DMS53 treated with DMSO at 0.1 percent for 48 hours (cell line): ENCODE data around the gene XRCC6.
"Not testable (repeated sequence)": the region's sequence is repeated elsewhere in the genome, so short reads cannot be mapped to it uniquely, and the experiment has no call there.

Experiments used
- DNase-seq: peaks from one replicate; lab custom pipeline; 2025; ENCODE audit not compliant: unreplicated experiment; lab: John Stamatoyannopoulos, UW

XRCC6 gene

DNA sequence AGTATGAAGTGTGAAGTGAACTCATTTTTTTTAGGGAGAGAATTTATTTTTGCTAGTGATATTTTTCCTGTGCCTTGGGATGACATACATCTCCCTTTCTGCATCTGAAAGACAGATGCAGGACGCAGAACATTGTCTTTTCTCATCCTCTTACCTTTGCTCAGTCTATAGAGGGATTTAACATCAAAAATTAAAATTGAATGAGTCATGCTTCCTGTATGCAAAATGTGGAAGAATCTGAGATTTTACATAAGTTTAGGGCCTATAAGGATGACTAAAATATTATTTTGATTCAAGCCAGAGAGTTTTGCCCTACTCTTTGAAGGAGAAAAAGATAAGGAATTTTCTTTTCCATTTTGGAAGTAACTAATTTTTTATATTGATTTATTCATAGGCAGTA is 27.3 kb downstream of the XRCC6 start:
- no peak for DNase-seq

DNA sequence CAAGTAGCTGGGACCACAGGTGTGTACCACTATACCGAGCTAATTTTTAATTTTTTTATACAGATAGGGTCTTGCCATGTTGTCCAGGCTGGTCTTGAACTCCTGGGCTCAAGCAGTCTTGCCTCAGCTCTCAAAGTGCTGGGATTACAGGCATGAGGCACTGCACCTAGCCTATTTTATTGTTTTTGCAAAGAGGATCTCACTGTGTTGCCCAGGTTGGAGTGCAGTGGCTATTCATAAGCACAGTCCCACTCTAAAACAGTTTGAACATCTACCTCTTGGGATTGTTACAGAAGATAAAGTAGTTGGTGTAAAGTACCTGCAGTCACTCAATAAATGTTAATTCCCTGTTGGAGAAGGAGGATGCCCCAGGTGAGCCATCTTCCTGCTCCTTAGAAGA is 29.1 kb downstream of the XRCC6 start:
- no peak for DNase-seq

DNA sequence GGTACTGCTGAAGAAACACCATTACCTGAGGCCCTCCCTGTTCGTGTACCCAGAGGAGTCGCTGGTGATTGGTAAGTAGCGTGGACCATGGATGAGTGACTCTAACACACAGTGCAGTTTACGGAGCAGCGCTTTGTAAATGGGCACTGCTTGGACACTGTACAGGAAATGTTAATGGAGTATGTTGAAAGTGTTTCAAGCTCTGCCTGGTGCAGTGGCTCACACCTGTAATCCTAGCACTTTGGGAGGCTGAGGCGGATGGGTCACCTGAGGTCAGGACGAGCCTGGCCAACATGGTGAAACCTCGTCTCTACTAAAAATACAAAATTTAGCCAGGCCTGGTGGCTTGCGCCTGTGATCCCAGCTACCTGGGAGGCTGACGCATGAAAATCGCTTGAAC is 29.7 kb downstream of the XRCC6 start:
- no peak for DNase-seq

DNA sequence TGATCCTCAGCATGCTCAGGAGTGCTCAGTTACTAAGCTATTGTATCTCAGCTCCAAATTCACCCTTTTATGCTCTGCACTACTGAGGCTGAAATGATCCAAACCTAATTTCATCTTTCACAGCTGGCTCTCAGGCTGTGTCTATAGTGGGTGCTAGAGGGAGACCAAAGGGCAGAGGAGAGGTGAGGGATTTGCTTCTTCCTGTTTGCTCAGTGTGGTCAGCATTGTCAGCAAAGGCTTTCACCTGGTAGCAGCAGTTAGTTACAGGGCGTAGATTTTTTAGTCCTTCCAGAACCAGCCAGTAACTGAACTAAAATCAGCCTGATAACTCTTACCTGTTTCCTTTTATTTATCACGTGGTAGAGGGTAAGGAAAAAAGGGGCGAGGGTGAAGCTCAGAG is 33.2 kb downstream of the XRCC6 start:
- DNase-seq: no peak

DNA sequence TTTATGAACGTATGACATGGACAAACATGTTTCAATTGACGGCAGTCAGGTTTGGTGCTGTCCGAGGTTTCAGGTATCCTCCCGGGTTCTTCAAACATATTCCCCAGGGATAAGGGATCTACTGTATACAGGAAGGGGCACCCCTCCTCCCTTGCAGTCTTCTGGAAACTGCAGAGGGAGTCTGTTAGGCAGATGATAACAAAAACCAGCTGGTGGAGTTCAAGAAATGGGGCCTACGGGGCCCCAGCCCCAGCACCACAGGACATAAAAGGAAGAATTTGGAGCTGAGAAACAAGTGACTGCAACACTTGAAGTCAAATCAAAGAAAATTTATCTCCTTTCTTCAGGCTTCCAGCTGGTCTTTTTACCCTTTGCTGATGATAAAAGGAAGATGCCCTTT is 35.5 kb downstream of the XRCC6 start:
- no peak for DNase-seq

DNA sequence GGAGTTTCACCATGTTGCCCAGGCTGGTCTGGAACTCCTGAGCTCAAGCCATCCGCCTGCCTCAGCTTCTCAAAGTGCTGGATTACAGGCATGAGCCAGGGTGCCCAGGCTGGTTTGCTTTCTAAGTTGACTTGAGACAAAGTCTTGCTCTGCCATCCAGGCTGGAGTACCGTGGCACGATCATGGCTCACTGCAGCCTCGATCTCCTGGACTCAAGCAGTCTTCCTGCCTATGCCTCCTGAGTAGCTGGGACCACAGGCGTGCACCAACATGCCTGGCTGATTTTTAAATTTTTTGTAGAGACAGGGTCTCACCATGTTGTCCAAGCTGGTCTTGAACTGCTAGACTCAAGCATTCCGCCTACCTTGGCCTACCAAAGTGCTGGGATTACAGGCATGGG is 36.6 kb downstream of the XRCC6 start:
- DNase-seq: no peak

DNA sequence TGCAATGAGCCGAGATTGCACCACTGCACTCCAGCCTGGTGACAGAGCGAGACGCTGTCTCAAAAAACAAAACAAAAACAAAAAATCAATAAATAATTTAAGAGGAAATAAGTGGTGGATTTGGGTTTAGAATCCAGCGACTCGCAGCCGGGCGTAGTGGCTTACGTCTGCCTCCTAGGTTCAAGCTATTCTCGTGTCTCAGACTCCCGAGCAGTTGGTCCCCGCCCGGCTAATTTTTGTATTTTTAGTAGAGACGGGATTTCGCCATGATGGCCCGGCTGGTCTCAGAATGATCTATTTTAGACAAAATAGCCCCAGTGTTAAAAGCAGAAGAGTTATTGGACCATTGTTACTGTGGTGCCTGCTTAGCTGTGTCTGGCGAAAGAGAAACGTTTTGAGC is 37.8 kb downstream of the XRCC6 start:
- DNase-seq: no peak

DNA sequence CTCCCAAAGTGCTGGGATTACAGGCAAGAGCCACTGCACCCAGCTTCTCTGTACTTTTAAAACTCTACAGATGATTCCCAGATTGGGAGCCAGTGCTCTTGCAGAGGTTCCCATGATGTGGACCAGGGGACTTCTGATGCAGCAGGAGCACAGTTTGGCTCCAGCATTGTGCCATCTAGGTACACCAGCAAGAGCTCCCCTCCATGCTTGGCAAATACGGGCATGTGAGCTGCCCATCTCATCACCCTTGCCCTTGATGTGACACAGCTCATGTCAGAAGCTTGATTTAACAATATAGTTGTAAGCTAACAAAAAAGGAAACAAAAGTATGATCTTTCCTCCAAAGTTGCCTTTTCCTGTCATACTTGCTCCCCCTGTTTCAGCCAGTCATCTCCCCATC is 38.8 kb downstream of the XRCC6 start:
- DNase-seq: no peak

DNA sequence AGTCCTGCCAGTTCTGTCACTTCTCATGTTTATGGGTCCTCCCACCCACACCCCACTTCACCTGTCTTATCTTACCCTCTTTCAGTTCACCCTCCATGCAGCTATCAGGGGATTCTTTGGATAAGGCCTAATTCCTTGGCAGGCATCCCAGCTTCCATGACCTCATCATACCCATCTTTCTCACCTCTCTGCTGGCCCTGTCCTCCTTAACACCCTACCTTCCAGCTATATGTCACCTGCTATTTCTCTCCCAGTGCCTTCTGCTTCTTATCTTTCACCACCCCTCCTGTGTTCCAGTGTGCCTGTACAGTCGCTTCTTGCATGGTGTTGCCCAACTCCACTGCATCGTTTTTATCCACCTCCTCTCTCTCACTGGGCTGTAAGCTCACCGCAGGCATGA is 39.3 kb downstream of the XRCC6 start:
- DNase-seq: no peak

DNA sequence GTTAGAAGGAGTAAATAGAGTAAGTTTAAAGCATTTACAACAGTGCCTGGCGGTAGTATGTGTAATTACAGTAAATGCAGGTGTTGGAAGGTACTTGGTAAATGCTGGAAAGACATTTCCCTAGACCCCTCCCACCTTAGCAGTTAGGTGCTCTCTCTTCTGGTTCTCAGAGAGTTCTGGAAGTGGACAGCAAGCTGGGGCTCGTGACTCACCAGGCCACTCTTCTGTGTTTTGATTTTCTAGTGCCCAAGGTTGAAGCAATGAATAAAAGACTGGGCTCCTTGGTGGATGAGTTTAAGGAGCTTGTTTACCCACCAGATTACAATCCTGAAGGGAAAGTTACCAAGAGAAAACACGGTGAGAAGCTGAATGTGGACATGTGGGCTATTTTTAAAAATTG is 40.0 kb downstream of the XRCC6 start:
- no peak for DNase-seq

DNA sequence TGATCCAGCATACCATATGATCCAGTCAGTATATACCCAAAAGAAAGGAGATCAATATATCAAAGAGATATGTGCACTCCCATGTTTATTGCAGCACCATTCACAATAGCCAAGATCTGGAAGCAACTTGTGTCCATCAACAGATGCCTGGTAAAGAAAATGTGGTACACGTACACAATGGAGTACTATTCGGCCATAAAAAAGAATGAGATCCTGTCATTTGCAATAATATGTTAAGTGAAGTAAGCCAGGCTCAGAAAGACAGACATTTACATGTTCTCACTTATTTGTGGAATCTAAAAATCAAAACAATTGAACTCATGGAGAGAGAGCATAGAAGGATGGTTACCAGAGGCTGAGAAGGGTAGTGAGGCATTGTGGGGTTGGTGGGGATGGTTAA is 40.6 kb downstream of the XRCC6 start:
- no peak for DNase-seq

DNA sequence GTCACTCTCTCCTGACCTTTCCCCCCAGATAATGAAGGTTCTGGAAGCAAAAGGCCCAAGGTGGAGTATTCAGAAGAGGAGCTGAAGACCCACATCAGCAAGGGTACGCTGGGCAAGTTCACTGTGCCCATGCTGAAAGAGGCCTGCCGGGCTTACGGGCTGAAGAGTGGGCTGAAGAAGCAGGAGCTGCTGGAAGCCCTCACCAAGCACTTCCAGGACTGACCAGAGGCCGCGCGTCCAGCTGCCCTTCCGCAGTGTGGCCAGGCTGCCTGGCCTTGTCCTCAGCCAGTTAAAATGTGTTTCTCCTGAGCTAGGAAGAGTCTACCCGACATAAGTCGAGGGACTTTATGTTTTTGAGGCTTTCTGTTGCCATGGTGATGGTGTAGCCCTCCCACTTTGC is 42.5 kb downstream of the XRCC6 start:
- not testable (repeated sequence) for DNase-seq

DNA sequence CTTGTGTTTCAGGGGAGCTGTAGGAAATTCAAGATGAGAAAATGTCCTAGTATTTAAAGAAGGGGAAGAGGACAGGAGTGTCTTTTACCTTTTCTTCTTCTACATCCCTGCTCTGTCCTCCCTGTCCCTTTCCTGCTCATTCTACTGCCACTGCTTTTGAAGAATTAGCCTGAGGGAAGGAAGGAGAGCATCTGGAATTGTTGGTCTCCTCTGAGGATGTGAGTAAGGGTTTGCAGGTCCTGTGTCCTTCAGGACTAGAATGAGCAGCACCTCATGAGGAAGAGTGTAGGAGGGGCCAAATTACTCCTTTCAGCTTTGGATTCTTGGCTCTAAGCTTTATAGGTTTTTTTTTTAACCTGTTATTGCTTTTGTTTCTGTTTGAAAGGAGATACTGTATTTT is 43.4 kb downstream of the XRCC6 start:
- no peak for DNase-seq

DNA sequence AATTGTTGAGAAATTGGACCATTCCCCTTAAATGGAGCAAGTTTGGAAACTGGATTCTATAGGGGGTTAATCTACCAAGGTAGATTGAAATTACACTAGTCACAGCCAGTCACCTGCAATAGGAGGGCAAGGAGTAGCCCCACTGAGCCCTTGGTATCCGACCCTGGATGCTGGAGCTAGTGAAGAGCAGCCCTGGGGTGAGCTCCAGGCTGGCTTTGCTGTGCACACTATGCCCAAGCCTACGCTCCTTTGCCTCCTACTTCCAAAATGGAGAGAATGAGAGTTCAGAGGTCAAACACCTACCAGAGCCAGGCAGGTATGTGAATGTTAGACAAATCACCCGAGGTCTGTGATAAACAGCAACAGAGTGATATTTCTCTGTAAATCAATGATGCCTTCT is 43.9 kb downstream of the XRCC6 start:
- no peak for DNase-seq

DNA sequence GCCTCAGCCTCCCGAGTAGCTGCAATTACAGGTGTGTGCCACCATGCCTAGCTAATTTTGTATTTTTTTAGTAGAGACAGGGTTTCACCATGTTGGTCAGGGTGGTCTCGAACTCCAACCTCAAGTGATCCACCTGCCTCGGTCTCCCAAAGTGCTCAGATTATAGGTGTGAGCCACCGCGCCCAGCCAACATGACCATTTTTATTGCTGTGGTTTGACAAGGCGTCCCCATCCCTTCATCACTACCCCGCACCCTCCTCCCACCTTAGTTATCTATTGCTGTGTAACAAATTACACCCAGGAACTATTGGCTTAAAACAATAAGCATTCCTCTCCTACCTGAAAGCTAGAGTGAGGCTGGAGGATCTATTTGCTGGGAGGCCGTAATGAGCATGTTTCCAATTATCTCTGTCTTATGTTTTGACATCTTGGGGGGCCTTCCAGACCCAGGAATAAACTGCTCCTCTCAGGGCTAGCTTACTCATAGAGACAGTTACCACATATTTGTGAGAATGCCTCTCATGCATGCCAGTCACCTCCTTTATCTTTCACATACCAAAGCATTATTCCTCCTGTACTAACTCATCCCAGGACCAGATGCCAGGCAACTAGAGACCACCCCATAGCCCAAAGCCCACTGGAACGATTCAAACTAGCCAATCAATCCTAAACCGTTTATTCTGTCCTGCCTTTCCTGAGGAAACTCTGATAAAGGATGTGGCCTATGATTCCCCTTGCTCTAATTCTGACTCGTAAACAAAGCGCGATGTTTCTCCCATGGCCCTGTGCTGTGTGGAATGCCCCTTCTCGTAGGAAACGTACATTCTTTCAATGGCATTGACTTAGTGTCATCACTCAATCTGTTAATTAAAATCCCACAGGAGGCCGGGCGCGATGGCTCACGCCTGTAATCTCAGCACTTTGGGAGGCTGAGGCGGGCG is 48.1 kb downstream of the XRCC6 start:
- no peak for DNase-seq

DNA sequence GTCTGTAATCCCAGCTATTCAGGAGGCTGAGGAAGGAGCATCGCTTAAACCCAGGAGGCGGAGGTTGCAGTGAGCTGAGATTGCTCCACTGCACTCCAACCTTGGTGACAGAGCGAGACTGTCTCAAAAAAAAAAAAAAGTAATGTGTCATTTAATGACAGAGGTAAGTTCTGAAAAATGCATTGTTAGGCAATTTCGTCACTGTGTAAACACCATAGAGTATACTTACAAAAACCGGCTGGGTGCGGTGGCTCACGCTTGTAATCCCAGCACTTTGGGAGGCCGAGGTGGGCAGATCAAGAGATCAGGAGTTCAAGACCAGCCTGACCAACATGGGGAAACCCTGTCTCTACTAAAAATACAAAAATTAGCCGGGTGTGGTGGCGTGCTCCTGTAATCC is 51.0 kb downstream of the XRCC6 start:
- DNase-seq: peak; percentile 53

DNA sequence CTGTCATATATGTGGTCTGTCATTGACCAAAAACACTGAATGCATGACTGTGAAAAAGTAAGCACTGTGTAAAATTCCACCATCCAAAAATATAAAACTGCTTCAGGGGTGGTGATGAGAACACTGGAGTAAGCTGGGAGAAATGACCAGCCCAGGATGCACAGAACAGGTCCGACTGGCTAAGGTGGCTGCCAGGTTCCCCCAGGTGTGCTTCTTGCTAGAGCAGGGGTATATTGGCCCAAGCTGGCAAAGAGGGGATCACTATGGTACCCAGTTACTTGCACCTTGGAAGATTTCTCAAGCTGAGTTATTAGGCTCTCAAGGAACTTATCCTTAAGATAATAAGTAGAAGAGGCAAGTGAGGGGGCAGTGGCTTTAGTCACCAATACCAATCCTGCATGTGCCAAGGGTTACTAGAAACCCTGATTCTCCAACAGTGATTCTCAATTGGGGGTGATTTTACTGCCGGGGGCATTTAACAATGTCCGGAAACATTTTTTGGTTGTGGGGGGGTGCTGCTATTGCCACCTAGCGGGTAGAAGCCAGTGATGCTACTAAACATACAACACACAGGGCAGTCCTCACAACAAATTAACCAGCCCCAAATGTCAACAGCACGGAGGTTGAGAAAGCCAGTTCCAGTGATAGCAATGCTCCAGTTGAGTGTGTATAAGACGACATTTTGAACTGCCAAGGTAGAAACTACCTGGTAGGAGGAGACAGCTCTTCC is 51.9 kb downstream of the XRCC6 start:
- DNase-seq: no peak

DNA sequence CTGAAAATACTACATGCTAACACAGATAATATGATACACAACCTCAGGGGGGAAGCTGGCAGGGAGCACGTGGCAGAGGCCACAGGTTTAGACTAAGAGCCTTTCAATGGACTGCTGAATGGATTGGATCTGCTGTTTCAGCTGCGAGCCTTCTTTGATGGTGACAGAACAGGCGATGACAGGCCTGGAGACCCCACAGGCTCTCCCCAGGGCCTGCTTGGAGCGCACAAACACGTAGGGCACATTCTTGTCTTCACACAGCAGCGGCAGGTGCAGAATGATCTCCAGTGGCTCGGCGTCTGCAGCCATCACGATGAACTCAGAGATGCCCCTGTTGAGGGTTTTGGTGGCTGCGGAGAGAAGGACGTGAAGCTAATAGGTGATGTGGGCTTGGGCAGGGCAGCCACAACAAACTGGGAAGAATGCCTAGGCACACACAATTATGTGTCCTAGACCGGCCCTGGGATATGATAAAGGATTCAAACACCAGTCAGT is 53.8 kb downstream of the XRCC6 start:
- no peak for DNase-seq

DNA sequence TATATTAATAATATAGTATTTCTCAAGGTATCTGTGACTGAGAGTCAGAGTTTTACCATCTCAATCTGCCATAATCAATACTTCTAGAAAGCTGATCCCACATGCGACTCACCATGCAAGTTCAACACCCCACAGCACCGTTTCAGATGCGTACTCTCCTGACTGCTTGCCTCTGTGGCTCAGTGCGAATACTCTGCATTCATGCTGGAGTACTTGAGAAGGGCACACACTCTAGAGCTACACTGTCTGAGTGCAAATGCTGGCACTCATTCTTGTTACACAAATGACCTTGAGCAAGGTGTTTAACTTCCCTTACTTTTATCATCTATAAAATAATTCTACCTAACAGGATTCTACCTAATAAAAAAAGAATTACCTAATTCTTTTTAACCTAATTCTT is 55.0 kb downstream of the XRCC6 start:
- DNase-seq: no peak

DNA sequence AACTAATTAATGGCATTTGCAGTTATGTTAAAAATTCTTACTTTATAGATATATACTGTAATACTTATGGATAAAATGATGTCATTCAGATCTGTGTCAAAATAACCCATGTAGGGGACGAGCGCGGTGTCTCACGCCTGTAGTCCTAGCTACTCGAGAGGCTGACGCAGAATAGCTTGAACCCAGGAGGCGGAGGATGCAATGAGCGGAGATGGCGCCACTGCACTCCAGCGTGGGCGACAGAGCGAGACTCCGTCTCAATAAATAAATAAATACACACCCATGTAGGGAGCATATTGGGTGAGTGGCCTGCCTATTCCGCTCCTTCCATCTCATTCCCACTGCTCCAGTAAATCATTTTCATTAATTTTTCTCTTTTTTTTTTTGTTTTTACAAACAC is 60.5 kb downstream of the XRCC6 start:
- no peak for DNase-seq

DNA sequence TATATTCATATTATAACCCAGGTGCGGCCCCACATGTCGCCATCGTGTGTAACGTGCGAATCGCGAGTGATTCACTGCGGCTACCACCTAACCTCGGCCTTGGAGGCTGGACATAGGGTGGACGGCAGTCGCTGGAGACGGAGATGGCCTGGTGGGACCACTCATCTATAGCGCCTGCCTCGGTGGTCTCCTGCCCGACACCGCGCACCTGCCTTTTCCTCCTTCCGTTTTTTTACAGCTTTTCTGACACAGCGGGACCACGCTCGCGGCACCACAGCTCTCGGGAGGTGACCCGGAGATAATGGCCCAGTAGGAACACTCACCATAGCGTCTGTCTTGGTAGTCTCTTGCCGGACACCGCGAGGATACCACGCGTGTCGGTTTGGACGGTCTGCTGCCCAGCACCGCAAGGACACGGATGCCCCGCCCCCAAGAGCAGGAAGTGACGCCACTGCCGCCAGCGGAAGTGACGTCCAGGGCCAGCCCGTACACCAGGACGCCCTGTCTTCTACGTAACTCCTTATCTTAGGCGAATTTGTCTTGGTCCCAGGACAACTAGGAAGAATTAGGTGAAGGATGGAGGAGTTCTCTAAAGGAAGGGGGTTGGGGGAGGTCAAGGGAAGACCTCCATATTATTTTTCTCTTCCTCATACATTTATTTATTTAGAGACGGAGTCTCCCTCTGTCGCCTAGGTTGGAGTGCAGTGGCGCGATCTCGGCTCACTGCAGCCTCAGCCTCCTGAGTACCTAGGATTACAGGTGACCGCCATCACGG is 61.1 kb downstream of the XRCC6 start:
- DNase-seq: no peak

DNA sequence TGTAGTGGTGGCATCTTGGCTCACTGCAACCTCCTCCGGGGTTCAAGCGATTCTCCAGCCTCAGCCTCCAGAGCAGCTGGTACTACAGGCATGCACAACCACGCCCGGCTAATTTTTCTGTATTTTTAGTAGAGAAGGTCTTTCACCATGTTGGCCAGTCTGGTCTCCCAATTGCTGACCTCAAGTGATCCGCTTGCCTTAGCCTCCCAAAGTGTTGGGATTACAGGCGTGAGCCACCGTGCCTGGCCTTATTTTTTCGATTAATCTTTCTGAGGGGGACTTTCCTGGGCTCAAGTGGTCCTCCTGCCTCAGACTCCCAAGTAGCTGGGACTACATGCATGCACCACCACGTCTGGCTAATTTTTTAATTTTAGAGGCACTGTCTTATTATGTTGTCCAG is 62.0 kb downstream of the XRCC6 start:
- no peak for DNase-seq
